Embryonic facial prominence (tissue), 1 donor: ENCODE results near the gene SNAPIN.

Experiments used
- DNase-seq: peaks from one replicate; pipeline ENCODE4 v3.0.0-alpha.2; 2016; ENCODE audit errors: extremely low spot score

The SNAPIN gene

DNA sequence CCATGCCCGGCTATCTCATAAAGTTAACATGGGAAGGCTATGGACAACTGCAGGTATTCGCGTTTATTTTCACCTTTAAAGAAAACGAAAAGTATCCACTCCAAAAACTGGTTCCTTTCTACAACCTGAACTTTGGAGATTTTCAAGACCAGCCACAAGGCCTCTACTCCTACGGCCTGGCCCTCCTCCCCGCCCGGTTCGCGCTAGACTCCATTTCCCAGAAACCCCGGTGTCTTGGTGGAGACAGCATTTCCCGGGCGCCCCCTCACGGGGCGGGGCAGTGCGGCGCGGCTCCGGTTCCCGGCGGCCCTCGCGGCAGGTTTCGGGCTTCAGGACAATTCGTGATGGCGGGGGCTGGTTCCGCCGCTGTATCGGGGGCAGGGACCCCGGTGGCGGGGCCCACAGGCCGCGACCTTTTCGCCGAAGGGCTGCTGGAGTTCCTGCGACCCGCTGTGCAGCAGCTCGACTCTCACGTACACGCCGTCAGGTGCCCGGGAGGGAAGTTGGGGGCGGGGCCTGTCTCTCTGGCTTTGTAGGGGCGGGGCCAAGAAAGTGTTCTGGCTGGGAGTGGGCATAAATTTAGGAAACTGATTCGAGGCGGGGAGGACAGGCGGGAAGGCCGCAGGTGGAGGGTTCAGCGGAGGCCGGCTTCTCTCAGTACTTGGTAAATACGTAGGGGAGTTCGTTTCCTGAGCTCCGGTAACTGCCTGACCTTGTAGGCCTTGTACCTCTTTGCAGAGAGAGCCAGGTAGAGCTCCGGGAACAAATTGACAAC is at the start of gene SNAPIN:
Gene SNAPIN, plus strand, starts transcription at position 304 of the 775 bp plus-strand sequence. Its CDS starts 41 bp downstream, at position 345.
- peak; percentile 82 for DNase-seq

- no peak for DNase-seq
These were observed 49.5 kb upstream of the SNAPIN start for GRCh38 chr1:153608742-153609584.

GRCh38 chr1:153609585-153609907 is 49.0 kb upstream of the SNAPIN start:
- no peak for DNase-seq

GRCh38 chr1:153610334-153610733 is 48.2 kb upstream of the SNAPIN start:
- peak; percentile 4 for DNase-seq

DNA sequence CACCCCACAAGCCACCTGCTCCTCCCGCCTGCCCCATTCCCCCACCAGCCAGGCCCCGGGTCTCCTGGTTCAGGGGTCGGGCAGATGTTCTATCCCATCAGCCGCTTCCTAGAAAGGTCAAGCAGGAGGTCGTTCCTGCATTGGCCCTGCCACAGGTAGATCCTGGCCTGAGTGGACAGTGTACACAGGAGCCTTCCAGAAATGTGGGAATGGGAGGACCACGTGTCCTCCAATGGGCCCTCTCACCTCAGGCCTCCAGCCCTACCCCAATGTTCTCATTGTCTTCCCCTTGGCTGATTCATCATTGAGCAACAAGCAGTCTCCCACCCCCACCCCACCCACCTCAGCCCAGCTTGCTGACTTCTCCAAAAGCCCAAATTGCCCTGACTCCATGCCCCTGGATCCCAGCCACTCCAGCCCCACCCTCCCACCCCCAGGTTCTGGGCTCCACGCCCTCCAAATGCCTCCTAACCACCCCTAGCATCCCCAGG is 47.6 kb upstream of the SNAPIN start:
- peak; percentile 2 for DNase-seq

GRCh38 chr1:153611356-153611755 is 47.1 kb upstream of the SNAPIN start:
- DNase-seq, result peak; percentile 3

GRCh38 chr1:153612111-153612754 is 46.3 kb upstream of the SNAPIN start:
- peak; percentile 5 for DNase-seq

DNA sequence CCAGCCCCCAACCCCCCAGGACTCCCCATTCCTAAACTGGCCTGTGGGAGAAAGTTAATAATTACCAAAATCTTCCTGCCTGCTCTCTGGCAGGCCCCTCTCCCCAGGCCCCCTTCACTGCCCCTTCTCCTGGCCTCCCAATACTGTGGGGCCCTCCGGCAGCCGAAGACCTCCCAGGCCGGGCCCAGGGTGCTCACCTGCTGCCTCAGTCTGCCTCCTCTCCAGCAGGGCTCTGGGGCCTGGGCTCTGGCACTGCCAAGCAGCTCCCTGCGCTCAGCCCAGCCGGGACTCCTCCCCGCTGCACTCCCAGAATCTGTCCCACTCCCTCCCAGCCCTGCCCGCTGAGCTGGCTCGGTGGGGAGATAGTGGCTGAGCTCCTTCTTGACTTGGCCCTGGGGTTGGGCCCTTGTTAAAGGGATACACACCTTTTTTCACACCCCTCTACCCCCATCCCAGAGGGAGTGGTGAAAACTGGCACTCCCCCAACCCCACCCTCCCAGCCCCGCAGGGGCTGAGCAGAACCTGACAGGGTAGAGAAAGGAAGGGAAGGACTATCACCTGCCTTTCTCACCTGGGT is 45.7 kb upstream of the SNAPIN start, which contains the start of gene S100A16:
Gene S100A16, minus strand, starts transcription at position 383 of the 577 bp plus-strand sequence. CDS start 4,986 bp downstream, outside the sequence.
- peak; percentile 37 for DNase-seq

DNA sequence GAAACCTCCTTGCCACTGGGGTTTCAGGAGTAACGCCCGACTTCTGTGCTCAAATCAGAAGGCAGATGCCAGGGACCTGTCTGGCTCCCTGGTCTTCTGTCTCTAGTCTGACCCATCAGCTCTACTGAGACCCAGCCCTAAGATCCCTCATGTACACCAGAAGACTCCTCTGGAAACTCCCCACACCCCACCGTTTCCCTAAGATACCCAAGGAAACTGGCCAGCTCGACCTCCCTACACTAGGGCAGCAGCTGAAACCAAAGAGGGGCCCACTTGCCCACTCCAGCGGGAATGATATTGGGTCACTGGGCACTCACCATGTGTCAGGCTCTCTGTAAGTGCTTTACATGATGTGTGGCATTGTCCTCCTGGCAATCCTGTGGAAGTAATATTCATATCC is 45.1 kb upstream of the SNAPIN start:
- no peak for DNase-seq

DNA sequence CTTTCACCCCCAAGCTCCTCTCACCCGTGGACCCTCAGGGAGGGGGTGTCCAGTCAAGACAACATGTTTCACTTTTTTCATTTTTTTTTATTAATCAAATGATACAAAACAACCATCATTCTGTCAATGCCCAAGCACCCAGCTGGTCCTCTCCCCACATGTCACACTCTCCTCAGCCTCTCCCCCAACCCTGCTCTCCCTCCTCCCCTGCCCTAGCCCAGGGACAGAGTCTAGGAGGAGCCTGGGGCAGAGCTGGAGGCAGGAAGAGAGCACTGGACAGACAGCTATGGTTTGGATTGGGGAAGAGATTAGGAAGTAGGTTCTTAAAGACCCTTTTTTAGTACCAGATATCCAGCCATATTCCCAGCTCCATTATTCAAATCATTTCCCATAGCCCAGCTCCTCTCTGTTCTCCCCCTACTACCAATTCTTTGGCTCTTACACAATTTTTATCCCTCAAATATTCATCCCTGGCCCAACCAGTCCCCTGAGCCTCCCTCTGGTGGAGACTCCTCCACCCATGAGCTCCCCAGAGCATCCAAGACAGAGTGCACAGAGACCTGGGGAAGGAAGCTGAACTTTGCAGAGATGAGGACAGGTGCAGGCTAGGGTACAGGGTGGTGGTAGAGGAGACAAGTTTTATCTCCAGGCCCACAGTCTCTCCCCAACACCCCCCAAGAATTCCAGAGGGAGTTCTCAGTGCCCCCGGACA is 44.2 kb upstream of the SNAPIN start:
- DNase-seq, result no peak

DNA sequence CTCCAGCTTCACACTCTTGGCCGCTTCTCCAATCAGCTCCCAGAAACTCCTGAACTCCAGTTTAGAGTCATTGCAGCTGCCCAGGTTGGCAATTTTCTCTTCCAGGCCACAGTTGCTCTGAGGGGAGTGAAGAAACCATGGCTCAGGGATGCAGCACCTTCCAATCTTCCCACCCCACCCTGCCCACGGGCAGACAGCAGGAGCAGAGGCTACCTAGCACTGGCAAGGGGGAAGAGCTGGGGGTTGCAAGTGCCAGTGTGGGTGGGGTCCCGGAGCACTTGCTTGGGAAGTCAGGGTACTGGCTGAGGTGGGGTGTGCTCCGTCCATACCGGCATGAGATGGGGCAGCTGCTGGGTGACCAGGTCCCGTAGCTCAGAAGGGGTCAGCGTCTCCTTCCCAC is 43.6 kb upstream of the SNAPIN start:
- DNase-seq, result no peak

- DNase-seq, result peak; percentile 3
These were observed 43.1 kb upstream of the SNAPIN start for GRCh38 chr1:153615406-153615805.

DNA sequence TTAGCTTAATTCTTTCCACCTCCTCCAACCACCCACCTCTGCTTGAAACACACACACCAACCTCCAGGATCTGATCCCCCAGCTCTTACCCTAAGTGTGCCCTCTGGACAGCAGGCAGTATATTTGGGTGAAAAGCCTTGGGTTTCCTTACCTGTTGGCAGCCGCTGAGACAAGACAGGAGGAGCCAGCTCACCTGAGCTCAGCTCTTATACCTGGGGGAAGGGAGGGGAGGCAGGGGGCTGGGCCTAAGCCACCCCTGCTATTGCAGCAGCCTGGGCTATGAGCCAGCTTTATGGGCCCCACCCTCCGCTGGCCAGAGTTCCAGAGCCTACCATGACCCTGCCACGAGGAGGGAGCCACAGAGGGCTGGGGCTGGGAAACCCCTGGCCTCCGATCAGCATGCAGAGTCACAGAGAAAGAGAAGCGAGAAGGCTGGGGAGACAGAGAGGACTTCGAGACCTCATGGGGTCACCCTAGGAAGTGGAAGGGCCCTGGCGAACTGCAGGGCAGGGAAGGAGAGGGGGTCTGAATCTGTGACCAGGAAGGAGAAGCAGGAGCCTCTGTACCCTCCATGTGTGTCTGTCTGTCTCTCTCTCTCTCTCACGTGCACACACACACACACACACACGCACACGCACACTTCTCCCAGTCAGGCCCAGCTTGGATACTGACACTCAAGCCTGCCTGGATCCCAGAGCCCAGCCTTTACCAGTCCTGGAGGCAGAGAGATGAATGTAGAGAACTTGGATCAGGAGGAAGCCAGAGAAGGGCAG is 42.2 kb upstream of the SNAPIN start, which contains the start of gene S100A14:
Gene S100A14, minus strand, starts transcription at position 182 of the 773 bp plus-strand sequence. CDS start 467 bp downstream, outside the sequence.
- DNase-seq, result no peak

- no peak for DNase-seq
These were observed 41.6 kb upstream of the SNAPIN start for GRCh38 chr1:153616917-153617311.

GRCh38 chr1:153617663-153618062 is 40.8 kb upstream of the SNAPIN start:
- DNase-seq, result no peak

GRCh38 chr1:153619171-153619570 is 39.3 kb upstream of the SNAPIN start:
- DNase-seq, result no peak

DNA sequence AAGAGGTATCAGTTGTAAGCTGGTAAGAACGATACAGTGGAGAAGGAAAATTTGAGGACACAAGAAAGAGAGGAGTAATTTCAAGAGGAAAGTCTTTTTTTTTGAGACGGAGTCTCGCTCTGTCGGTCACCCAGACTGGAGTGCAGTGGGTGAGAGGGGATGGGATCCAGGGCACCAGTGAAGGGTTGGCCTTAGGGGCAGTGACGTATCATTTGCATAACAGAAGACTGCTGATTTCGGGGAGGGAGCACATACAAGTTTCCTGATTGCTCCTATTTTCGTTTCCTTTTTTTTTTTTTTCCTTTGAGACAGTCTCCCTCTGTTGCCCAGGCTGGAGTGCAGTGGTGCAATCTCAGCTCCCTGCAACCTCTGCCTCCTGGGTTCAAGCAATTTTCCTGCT is 35.4 kb upstream of the SNAPIN start:
- no peak for DNase-seq

- DNase-seq, result no peak
These were observed 33.4 kb upstream of the SNAPIN start for GRCh38 chr1:153624965-153625611.

GRCh38 chr1:153626477-153626903 is 32.0 kb upstream of the SNAPIN start:
- no peak for DNase-seq
